ENCODE results near the gene MZF1. TPM values are rescaled to one million over a fixed set of nuclear protein-coding genes. Genes with fewer than 3 reads are reported as not detected.

The MZF1 gene
- total RNA-seq, 2 experiments from 2014 or later = 20.0 to 20.6 TPM

- Mint-ChIP-seq H3K27me3 (ENCODE audit: low read depth) (no peaks in the 10 kb centered on the region), H3K4me1 (ENCODE audit: low read depth) (peaks cover 22% of the 10 kb centered on the region), H3K27ac (no peak overlapping the region), H3K9me3 (ENCODE audit: insufficient read depth) (no peaks in the 10 kb centered on the region), H3K4me3 (no peak overlapping the region), H3K36me3 (ENCODE audit: low read depth) (peaks cover 7% of the 10 kb centered on the region)
- POLR2A ChIA-PET = no interaction called here
- no peak for DNase-seq
- CTCF ChIA-PET = interaction anchor here (1.2 kb wide), 2 partner anchors 53 to 58 kb away, joined by 3 to 4 read pairs; no protein-coding TSS in a partner anchor
- ATAC-seq = no peak
These were observed 50.4 kb downstream of the MZF1 start for GRCh38 chr19:58522709-58523108.

DNA sequence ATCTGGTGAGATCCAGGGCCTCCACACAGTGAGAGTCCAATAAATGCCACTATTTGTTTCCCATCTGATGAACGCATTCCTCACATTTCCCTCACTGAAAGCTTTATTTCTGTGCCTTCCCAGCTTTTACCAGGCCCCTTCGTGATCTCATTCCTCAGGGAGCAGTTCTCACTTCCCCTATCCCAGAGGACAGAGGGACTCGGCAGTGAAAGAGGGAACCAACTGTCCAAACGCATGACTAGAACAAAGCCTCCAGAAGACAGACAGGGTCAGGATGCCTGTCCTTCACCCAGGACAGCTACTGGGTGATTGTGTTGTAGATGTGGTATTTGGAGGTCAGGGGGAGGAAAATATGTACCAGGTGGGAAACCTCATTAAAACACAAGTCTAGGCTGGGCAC is 51.5 kb downstream of the MZF1 start:
- POLR2A ChIA-PET = interaction anchor here (1.2 to 3.5 kb wide), 2 partner anchors 23 to 54 kb away, joined by 4 to 18 read pairs; no protein-coding TSS in a partner anchor
- Mint-ChIP-seq H3K4me1 (ENCODE audit: low read depth) (peaks cover 27% of the 10 kb centered on the region), H3K27ac (peak overlapping the region; percentile 28), H3K36me3 (ENCODE audit: low read depth) (peaks cover 9% of the 10 kb centered on the region), H3K27me3 (ENCODE audit: low read depth) (no peaks in the 10 kb centered on the region), H3K9me3 (ENCODE audit: insufficient read depth) (no peaks in the 10 kb centered on the region), H3K4me3 (no peak overlapping the region)
- ATAC-seq (no peak), DNase-seq (no peak)
- CTCF ChIA-PET = interaction anchor here (1.5 to 5.6 kb wide), 6 partner anchors 14 to 62 kb away, joined by 4 to 94 read pairs (median 44); partner anchors contain the start of genes CHMP2A and TRIM28

DNA sequence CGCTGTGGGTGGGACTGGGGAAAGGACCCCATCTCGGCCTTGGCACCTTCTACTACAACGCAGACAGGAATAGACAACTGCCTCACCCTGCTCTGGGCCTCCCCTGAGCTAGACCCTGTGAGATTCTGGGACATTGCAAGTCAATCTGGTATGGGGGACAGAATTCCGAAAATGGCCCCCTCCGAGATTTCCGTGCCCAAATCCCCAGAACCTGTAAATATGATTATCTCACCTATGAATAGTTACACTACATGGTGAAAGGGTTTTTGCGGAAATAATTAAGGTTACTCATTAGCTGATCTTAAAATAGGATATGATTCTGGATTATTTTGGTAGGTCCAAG is 52.9 kb downstream of the MZF1 start:
- no peak for DNase-seq
- Mint-ChIP-seq H3K9me3 (ENCODE audit: insufficient read depth) (no peaks in the 10 kb centered on the region), H3K4me3 (peak overlapping the region; percentile 96), H3K36me3 (ENCODE audit: low read depth) (peaks cover 20% of the 10 kb centered on the region), H3K27ac (peak overlapping the region; percentile 97), H3K27me3 (ENCODE audit: low read depth) (no peaks in the 10 kb centered on the region), H3K4me1 (ENCODE audit: low read depth) (peaks cover 37% of the 10 kb centered on the region)
- no peak for ATAC-seq
- CTCF ChIA-PET = interaction anchor here (0.7 to 5.6 kb wide), 38 partner anchors 9 to 337 kb away, joined by 3 to 94 read pairs (median 5); partner anchors contain the start of genes CHMP2A, TRIM28, UBE2M and ZNF274
- POLR2A ChIA-PET = interaction anchor here (1.0 to 3.9 kb wide), 13 partner anchors 8 to 337 kb away, joined by 3 to 31 read pairs (median 5); partner anchors contain the start of genes CHMP2A, TRIM28, ZNF132 and ZNF446

GRCh38 chr19:58519355-58520256 is 53.5 kb downstream of the MZF1 start, which contains the start of gene ZBTB45:
Gene ZBTB45 (minus strand): TSS chr19:58519810. CDS start chr19:58517673, 2,137 bp downstream.
- peak within 1 kb of the TSS; percentile 97 for H3K27ac Mint-ChIP-seq
- H3K27me3 Mint-ChIP-seq (ENCODE audit: low read depth) = no peaks in the 10 kb centered on the region
- ATAC-seq (peak; percentile 88), DNase-seq (peak; percentile 93)
- peaks cover 23% of the 10 kb centered on the region for H3K36me3 Mint-ChIP-seq (ENCODE audit: low read depth)
- peaks cover 41% of the 10 kb centered on the region for H3K4me1 Mint-ChIP-seq (ENCODE audit: low read depth)
- POLR2A ChIA-PET = interaction anchor here (0.6 to 3.9 kb wide), 16 partner anchors 9 to 336 kb away, joined by 3 to 31 read pairs (median 5); partner anchors contain the start of genes CHMP2A, TRIM28, ZNF132 and ZNF446
- peak within 1 kb of the TSS; percentile 96 for H3K4me3 Mint-ChIP-seq
- CTCF ChIA-PET = interaction anchor here (0.7 to 5.6 kb wide), 39 partner anchors 9 to 337 kb away, joined by 3 to 94 read pairs (median 5); partner anchors contain the start of genes CHMP2A, TRIM28, UBE2M and ZNF274
- H3K9me3 Mint-ChIP-seq (ENCODE audit: insufficient read depth) = no peaks in the 10 kb centered on the region

- ChIA-PET CTCF (interaction anchor here (0.7 to 5.6 kb wide), 19 partner anchors 9 to 211 kb away, joined by 3 to 94 read pairs (median 9); partner anchors contain the start of genes CHMP2A, TRIM28, UBE2M and ZNF446), POLR2A (interaction anchor here (1.0 to 3.9 kb wide), 8 partner anchors 10 to 335 kb away, joined by 3 to 31 read pairs (median 16); partner anchors contain the start of genes CHMP2A and TRIM28)
- H3K27me3 Mint-ChIP-seq (ENCODE audit: low read depth) = no peaks in the 10 kb centered on the region
- H3K4me3 Mint-ChIP-seq = peak overlapping the region; percentile 96
- peak; percentile 25 for ATAC-seq
- H3K27ac Mint-ChIP-seq = peak overlapping the region; percentile 97
- peaks cover 25% of the 10 kb centered on the region for H3K36me3 Mint-ChIP-seq (ENCODE audit: low read depth)
- peak; percentile 69 for DNase-seq
- H3K4me1 Mint-ChIP-seq (ENCODE audit: low read depth) = peaks cover 46% of the 10 kb centered on the region
- H3K9me3 Mint-ChIP-seq (ENCODE audit: insufficient read depth) = no peaks in the 10 kb centered on the region
These were observed 54.1 kb downstream of the MZF1 start for GRCh38 chr19:58519087-58519354.

- H3K4me3 Mint-ChIP-seq = peak overlapping the region; percentile 96
- H3K27ac Mint-ChIP-seq = peak overlapping the region; percentile 97
- DNase-seq = no peak
- H3K36me3 Mint-ChIP-seq (ENCODE audit: low read depth) = peaks cover 27% of the 10 kb centered on the region
- ChIA-PET POLR2A (interaction anchor here (0.9 to 3.9 kb wide), 8 partner anchors 10 to 62 kb away, joined by 3 to 31 read pairs (median 16); partner anchors contain the start of genes CHMP2A and TRIM28), CTCF (interaction anchor here (0.7 to 5.6 kb wide), 19 partner anchors 9 to 210 kb away, joined by 3 to 94 read pairs (median 9); partner anchors contain the start of genes CHMP2A, TRIM28, UBE2M and ZNF446)
- H3K4me1 Mint-ChIP-seq (ENCODE audit: low read depth) = peaks cover 51% of the 10 kb centered on the region
- H3K27me3 Mint-ChIP-seq (ENCODE audit: low read depth) = no peaks in the 10 kb centered on the region
- no peak for ATAC-seq
- H3K9me3 Mint-ChIP-seq (ENCODE audit: insufficient read depth) = no peaks in the 10 kb centered on the region
These were observed 54.7 kb downstream of the MZF1 start for GRCh38 chr19:58518256-58519086.

- DNase-seq = no peak
- POLR2A ChIA-PET = interaction anchor here (3.9 kb wide), 1 partner anchor 37 kb away, joined by 31 read pairs; the partner anchor contains the start of gene CHMP2A
- Mint-ChIP-seq H3K4me3 (no peak overlapping the region), H3K9me3 (ENCODE audit: insufficient read depth) (no peaks in the 10 kb centered on the region), H3K27me3 (ENCODE audit: low read depth) (no peaks in the 10 kb centered on the region), H3K36me3 (ENCODE audit: low read depth) (peaks cover 27% of the 10 kb centered on the region), H3K4me1 (ENCODE audit: low read depth) (peaks cover 57% of the 10 kb centered on the region), H3K27ac (peak overlapping the region; percentile 34)
- CTCF ChIA-PET = interaction anchor here (3.6 to 5.6 kb wide), 2 partner anchors 17 to 63 kb away, joined by 24 to 94 read pairs; no protein-coding TSS in a partner anchor
- no peak for ATAC-seq
These were observed 55.9 kb downstream of the MZF1 start for GRCh38 chr19:58516964-58517833.

DNA sequence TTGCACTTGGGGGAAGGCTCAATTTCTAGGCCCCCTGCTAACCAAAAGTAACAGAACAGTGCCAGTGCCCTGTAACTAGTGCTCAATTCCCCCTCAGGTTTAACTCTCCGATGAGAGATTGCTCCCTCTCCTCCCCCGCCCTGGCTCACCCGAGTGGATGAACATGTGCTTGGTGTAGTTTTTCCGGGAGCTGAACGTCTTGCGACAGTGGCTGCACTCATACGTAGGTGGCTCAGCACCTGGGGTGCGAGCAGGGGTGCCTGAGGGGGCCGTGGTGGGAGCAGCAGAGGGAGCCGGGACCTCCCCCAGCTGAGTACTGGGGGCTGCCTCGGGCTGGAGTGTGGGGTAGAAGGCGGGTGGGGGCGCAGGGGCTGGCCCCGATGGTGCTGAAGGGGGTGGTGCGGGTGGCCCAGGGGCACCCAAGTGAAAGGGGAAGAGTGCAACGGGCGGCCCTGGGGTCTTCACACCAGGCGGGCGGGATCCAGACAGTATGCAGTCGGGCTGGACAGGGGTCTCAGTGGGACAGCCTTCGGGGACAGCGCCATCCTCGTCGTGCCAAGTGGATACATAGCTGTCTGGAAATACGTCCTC is 56.8 kb downstream of the MZF1 start:
- ATAC-seq (no peak), DNase-seq (no peak)
- no peaks in the 10 kb centered on the region for H3K9me3 Mint-ChIP-seq (ENCODE audit: insufficient read depth)
- H3K36me3 Mint-ChIP-seq (ENCODE audit: low read depth) = peaks cover 27% of the 10 kb centered on the region
- peak overlapping the region; percentile 48 for H3K4me3 Mint-ChIP-seq
- no peaks in the 10 kb centered on the region for H3K27me3 Mint-ChIP-seq (ENCODE audit: low read depth)
- H3K27ac Mint-ChIP-seq = peak overlapping the region; percentile 67
- POLR2A ChIA-PET = no interaction called here
- H3K4me1 Mint-ChIP-seq (ENCODE audit: low read depth) = peaks cover 56% of the 10 kb centered on the region
- CTCF ChIA-PET = interaction anchor here (5.6 kb wide), 1 partner anchor 64 kb away, joined by 94 read pairs; no protein-coding TSS in a partner anchor

GRCh38 chr19:58515259-58515658 is 57.9 kb downstream of the MZF1 start:
- peak overlapping the region; percentile 78 for H3K4me3 Mint-ChIP-seq
- ChIA-PET CTCF (no interaction called here), POLR2A (no interaction called here)
- no peaks in the 10 kb centered on the region for H3K9me3 Mint-ChIP-seq (ENCODE audit: insufficient read depth)
- H3K36me3 Mint-ChIP-seq (ENCODE audit: low read depth) = peaks cover 27% of the 10 kb centered on the region
- DNase-seq (no peak), ATAC-seq (no peak)
- peaks cover 52% of the 10 kb centered on the region for H3K4me1 Mint-ChIP-seq (ENCODE audit: low read depth)
- H3K27ac Mint-ChIP-seq = peak overlapping the region; percentile 67
- no peaks in the 10 kb centered on the region for H3K27me3 Mint-ChIP-seq (ENCODE audit: low read depth)

DNA sequence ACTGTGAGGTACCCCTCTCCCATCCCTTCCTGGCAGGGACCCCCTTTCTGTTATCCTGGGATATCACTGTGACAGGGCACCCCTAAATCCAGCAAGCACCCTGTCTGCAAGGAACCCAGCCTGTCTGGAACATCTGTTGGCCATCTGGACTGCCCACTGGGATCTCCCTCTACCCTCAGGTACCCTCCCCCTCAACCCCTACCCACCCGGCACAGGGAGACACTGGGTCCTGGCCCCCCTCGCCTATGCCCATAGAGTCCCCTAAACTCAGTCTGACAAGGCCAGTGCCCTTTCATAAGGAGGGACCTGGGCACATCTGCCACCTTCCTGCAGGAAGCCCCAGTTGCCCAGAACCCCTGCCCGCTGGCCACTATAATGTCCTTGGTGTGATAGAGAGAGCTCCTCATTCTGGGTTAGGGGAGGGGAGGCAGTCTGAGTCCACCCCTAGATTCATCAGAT is 58.5 kb downstream of the MZF1 start:
- peaks cover 27% of the 10 kb centered on the region for H3K36me3 Mint-ChIP-seq (ENCODE audit: low read depth)
- POLR2A ChIA-PET = interaction anchor here (0.6 to 2.4 kb wide), 6 partner anchors 9 to 43 kb away, joined by 3 to 11 read pairs (median 4); partner anchors contain the start of gene CHMP2A

More for the DNA sequence above, 58.5 kb downstream of the MZF1 start:
- H3K4me1 Mint-ChIP-seq (ENCODE audit: low read depth) = peaks cover 47% of the 10 kb centered on the region
- CTCF ChIA-PET = interaction anchor here (0.6 to 2.1 kb wide), 28 partner anchors 11 to 332 kb away, joined by 3 to 46 read pairs (median 4); partner anchors contain the start of genes CHMP2A, TRIM28, ZNF446 and ZNF497
- H3K9me3 Mint-ChIP-seq (ENCODE audit: insufficient read depth) = no peaks in the 10 kb centered on the region
- peak overlapping the region; percentile 88 for H3K27ac Mint-ChIP-seq
- no peaks in the 10 kb centered on the region for H3K27me3 Mint-ChIP-seq (ENCODE audit: low read depth)
- no peak for DNase-seq
- peak overlapping the region; percentile 78 for H3K4me3 Mint-ChIP-seq
- no peak for ATAC-seq
